A549 (cell line): ENCODE data around the gene MYOM1.
"Not testable (repeated sequence)": the region's sequence is repeated elsewhere in the genome, so short reads cannot be mapped to it uniquely, and the experiment has no call there.

ENCODE experiments used
- JUN ChIP-seq, 2 experiments: fragments of >200 bp; sonication (Bioruptor Twin); formaldehyde crosslinking; IDR thresholded peaks; 2 replicates in 1 of 2; 3 replicates in 1 of 2; pipeline ENCODE4 v1.6.1; 2016 to 2017
- MAFK ChIP-seq: fragments of 450-650 bp; IDR thresholded peaks from 2 replicates; pipeline ENCODE4 v1.6.1; 2014; ENCODE audit not compliant: partially characterized antibody
- PHF8 ChIP-seq: fragments of 200-600 bp; sonication (generic); IDR thresholded peaks from 2 replicates; pipeline ENCODE4 v1.6.1; 2016; ENCODE audit warnings: low read depth, mild to moderate bottlenecking, antibody characterized with exemption, moderate library complexity, borderline replicate concordance
- POLR2A ChIP-seq: IDR thresholded peaks from 2 replicates; pipeline ENCODE4 v1.6.1; 2012; ENCODE audit warnings: mild to moderate bottlenecking, low read length

GRCh38 chr18:3023603-3024002 is 196.2 kb downstream of the MYOM1 start:
- not testable (repeated sequence) for TF ChIP-seq MAFK; POLR2A; PHF8; JUN (IDR thresholded peaks at IDR 0.05)
